DND-41 (cell line): Measurements from ENCODE around the gene NIPAL3.

Source experiments
- EZH2 ChIP-seq: IDR thresholded peaks from 3 replicates; pipeline ENCODE4 v1.6.1; 2012; ENCODE audit warnings: borderline replicate concordance, low read depth, mild to moderate bottlenecking, moderate library complexity, low read length, inconsistent platforms; ENCODE audit not compliant: severe bottlenecking
- TF ChIP-seq, protein P1 (sequence below): IDR thresholded peaks from 2 replicates; pipeline ENCODE4 v1.5.1; 2012; ENCODE audit warnings: borderline replicate concordance, low read length, moderate library complexity, mild to moderate bottlenecking; ENCODE audit not compliant: poor library complexity, severe bottlenecking; ENCODE audit errors: extremely low read depth

DNA sequence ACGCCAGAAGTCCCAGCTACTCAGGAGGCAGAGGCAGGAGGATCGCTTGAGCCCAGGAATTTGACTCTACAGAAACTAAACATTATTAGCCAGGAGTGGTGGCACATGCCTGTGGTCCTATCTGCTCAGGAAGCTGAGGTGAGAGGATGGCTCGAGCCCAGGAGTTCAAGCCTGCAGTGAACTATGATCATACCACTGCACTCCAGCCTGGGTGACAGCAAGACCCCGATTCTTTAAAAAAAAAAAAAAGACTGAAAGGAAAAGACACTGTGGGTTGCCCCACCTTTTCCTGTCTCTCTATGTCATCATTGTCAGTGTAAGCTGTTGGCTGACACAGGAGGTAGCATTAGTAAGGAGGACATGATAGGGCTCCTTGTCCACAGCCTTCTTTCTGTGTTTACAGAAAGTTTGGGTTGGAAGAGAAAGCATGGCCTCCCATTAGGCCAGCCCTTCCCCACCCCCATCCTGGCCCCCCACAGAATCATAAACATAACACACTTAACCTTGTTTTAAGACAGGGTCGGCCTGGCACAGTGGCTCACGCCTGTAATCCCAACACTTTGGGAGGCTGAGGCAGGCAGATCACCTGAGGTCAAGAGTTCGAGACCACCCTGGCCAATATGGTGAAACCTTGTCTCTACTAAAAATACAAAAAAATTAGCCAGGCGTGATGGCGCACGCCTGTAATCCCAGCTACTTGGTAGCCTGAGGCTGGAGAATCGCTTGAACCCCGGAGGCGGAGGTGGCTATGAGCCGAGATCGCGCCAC, 66.4 kb downstream of the NIPAL3 start:
- TF ChIP-seq, protein P1, sequence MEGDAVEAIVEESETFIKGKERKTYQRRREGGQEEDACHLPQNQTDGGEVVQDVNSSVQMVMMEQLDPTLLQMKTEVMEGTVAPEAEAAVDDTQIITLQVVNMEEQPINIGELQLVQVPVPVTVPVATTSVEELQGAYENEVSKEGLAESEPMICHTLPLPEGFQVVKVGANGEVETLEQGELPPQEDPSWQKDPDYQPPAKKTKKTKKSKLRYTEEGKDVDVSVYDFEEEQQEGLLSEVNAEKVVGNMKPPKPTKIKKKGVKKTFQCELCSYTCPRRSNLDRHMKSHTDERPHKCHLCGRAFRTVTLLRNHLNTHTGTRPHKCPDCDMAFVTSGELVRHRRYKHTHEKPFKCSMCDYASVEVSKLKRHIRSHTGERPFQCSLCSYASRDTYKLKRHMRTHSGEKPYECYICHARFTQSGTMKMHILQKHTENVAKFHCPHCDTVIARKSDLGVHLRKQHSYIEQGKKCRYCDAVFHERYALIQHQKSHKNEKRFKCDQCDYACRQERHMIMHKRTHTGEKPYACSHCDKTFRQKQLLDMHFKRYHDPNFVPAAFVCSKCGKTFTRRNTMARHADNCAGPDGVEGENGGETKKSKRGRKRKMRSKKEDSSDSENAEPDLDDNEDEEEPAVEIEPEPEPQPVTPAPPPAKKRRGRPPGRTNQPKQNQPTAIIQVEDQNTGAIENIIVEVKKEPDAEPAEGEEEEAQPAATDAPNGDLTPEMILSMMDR, result no peak
- TF ChIP-seq EZH2, result no peak
